PC-9 (cell line): Measurements from ENCODE around the gene FILIP1L.

Source experiments
- CTCF ChIP-seq: fragments of 200-600 bp; sonication (generic); conservative IDR thresholded peaks from 2 replicates; pipeline ENCODE4 v1.6.1; 2017; ENCODE audit warnings: mixed run types, antibody characterized with exemption, mild to moderate bottlenecking, moderate library complexity
- EZH2 ChIP-seq: fragments of 200-600 bp; sonication (generic); IDR thresholded peaks from 2 replicates; pipeline ENCODE4 v1.8.0; 2017; ENCODE audit warnings: antibody characterized with exemption, low read depth

- no peak for TF ChIP-seq CTCF
- no peak for TF ChIP-seq EZH2
Observed at GRCh38 chr3:100003609-100004503, 110.4 kb downstream of the FILIP1L start.
